Posterior cingulate gyrus (tissue), 11 donors: ENCODE data around the gene C2orf69.

Experiments used
- DNase-seq, 10 donors: peaks; one replicate each; pipeline versions ENCODE4 v3.0.0 to v3.0.0-alpha.2; 2020 to 2021; ENCODE audit warnings: mixed read lengths in 3 of 10
- intact Hi-C: fragments of 100-400 bp; cut with DNase I; formaldehyde crosslinking; loops from one replicate; pipeline ENCODE4 v1.15.1; 2023

The C2orf69 gene

GRCh38 chr2:199958014-199958413 is 46.9 kb downstream of the C2orf69 start:
- DNase-seq: no peak
- intact Hi-C loops: no loop called here

DNA sequence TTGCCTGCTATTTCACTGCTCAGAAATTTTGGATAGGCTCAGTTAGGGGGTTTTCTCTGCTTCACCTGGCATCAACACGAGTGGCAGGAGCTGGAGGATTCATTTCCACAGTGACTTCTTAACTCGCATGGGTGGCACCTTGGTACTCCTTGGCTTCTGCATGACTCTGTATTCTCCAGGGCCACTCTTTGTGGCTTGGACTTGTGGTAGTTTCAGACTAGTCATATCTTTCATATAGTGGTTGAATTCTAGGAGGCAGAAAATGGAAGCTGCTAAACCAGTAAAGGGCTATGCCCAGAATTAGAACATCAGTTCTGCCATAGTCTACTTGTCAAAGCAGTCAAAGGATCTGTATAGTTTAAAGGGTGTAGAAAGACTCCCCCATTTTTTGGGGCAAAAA is 51.1 kb downstream of the C2orf69 start:
- intact Hi-C loops: no loop called here
- DNase-seq: no peak

DNA sequence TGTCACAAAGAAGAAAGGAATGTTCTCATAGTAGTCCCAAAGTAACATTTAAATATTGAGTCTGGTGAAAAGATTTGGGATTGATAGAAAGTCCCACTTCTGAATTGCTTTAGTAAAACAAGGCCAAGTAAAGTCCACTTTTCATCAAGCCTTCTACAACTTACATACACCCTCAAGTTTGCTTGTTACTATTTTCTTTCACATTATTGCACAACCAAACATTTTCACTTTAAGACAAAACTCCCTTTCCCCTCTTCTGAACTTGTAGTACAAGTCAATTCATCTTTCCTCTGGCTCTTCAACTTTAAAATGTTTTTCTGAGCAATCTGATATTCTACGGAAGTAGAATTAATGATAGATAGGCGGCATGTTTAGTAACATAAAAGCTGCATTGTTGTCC is 55.3 kb downstream of the C2orf69 start:
- intact Hi-C loops: no loop called here
- DNase-seq: no peak

- intact Hi-C loops: no loop called here
- no peak for DNase-seq
Measured at GRCh38 chr2:199966976-199967375, 55.9 kb downstream of the C2orf69 start.

DNA sequence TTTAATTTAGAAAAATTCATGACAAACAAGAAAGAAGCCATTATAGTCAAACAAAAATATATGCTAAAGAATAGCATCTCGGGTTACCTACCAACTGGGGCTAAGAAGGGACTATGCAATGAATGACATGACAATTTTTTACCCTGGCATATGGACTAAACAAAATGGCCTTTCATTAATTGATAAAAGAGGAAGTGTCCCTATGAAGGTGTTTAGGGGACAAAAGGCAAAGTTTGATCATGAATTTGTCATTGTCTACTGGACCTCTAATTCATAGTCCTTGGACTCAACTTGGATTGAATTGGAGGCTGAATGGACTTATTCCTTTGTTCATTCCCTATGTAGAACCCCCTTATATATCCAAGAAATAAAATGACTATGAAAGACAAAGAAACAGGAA is 57.0 kb downstream of the C2orf69 start:
- no peak for DNase-seq

GRCh38 chr2:199972088-199972626 is 61.1 kb downstream of the C2orf69 start:
- intact Hi-C loops: loop anchor here (5.0 kb wide), 1 partner anchor 735 kb away; no protein-coding TSS in a partner anchor
- DNase-seq: no peak

More for the DNA sequence above, 57.0 kb downstream of the C2orf69 start:
- intact Hi-C loops: no loop called here

- intact Hi-C loops: loop anchor here (5.0 kb wide), 1 partner anchor 734 kb away; no protein-coding TSS in a partner anchor
- DNase-seq: no peak
Measured at GRCh38 chr2:199973703-199974102, 62.6 kb downstream of the C2orf69 start.

GRCh38 chr2:199975273-199975895 is 64.3 kb downstream of the C2orf69 start:
- no peak for DNase-seq
- intact Hi-C loops: no loop called here
